NCI-H1092 (cell line): ENCODE results near the gene ZNF69.
"Not testable (repeated sequence)": the region's sequence is repeated elsewhere in the genome, so short reads cannot be mapped to it uniquely, and the experiment has no call there.

Experiments
- DNase-seq: peaks from one replicate; lab custom pipeline; 2025; lab: John Stamatoyannopoulos, UW

Gene ZNF69

DNA sequence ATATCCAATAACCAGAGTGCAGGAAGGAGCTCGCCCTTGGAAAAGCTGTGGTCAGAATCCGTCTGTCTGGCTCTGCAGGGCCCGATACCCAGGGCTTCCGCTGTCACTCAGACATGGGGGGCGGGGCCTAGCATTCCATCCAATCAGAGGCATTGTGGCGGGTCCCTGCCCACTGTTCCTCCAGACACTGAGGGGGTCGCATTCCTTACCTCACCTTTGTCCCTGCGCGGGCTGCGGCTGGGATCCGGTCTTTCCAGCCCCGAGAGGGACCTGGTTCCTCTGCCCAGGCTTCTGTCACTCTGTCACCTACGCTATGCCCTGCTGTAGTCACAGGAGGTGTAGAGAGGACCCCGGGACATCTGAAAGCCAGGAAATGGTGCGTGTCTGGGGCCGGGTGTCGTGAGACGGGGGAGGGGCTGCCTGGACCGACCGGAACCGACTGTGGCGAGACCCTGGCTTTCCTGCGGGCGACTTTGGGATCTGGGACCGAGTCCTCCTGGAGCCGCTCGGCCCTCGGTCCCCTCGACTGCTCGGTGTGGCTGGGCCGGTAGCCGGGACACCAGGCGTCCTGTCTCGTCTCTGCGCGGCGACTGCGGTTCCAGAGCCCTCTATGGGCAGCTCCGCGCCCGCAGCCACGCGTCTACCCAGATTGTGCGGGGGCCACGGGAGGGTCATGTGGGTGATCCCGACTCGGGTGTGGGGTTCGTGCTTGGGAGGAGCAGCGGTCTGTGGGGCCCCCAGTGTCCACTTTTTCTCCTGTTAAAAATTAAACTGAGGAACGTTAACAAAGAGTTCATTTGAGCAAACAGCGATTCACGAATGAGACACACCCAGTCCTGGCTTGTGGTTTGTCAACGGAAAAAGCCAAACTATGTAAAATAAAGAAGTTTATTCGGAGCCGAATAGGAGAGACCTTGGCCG is at the start of gene ZNF69:
ZNF69 (plus strand) TSS at position 172 of the 921 bp plus-strand sequence; CDS start at position 314, 142 bp downstream.
- peak; percentile 33 for DNase-seq

DNA sequence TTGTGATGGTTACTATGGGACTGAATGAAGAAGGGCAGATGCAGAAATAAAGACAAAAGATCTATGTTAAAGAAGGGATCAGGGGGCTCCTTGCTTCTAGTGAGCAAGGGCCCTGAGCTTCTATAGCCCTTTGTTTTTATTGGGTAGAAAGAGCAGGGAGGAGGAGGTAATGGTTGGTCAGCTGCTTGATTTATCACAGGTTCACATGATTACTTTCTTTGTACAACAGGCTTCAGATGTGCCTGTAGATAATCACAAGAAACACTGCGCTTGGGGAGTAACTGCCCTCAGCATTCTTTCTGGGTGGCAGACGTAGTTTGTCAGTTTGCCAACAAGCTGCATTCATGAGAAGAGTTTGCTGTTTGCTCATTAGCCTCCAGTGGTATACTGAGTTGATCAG is 43.9 kb upstream of the ZNF69 start:
- DNase-seq, result no peak

DNA sequence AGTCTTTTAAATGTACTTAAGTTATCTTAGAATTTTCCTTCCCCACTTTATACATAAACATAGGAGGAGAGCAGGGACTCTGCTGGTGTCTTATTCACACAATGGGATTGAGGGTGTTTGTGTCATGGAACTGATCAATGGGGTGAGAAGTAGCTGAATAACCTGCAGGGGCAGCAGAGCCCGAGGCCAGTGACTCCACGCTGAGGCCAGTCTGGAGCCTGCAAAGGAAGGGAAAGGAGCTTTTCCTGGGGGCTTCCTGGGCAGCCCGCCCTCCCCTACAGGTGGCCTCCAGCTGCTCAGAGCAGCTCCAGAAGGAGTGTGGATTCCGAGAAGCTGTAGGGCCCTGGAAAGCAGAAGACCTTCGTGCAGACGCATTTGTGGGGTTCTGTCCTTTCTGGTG is 40.0 kb upstream of the ZNF69 start:
- DNase-seq, result not testable (repeated sequence)

DNA sequence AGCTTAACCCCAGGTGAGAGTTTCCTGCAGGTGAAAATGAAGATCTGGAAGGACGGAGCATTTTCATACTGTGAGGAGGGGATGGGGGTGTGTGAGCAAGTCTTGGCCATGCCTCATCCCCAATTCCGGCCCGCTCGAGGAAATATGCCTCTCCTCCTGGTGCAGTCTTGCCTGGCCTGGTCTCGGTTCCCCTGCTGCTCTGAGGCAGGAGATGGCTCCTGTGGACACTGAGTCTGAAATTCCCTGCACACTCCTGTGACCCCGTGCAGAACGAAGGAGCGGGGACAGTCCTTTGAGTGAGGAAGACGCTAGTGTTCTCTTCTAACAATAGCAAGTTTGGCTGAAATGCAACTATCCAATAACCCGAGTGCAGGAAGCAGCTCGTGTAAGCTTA is 39.4 kb upstream of the ZNF69 start:
- no peak for DNase-seq

DNA sequence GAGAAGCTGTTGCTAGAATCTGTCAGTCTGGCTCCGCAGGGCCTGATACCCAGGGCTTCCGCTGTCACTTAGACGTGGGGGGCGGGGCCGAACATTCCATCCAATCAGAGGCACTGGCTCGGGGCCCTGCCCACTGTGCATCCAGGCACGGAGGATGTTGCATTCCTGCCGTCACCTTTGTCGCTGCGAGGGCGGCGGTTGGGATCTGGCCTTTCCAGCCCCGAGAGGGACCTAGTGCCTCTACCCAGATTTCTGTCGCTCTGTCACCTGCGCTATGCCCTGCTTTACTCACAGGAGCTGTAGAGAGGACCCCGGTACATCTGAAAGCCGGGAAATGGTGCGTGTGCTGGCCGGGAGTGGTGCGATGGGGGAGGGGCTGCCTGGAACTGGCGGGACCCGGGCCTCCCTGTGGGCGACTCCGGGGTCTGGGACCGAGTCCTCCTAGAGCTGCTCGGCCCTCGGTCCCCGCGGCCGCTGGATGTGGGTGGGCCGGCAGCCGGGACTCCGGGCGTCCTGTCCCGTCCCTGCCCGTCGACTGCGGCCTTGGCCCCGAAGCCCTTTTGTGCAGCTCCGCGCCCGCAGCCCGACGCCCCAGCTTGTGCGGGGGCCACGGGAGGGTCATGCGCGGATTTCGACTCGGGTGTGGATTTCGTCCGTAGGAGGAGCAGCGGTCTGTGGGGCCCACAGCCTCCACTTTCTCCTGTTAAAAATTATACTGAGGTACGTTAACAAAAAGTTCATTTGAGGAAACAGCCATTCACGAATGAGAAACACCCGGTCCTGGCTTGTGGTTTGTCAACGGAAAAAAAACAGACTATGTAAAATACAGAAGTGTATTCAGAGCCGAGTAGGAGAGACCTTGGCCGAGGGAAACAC is 38.8 kb upstream of the ZNF69 start, which contains the start of gene ZNF439:
ZNF439 (plus strand) TSS at position 133 of the 876 bp plus-strand sequence; CDS start at position 275, 142 bp downstream.
- DNase-seq, result peak; percentile 80

DNA sequence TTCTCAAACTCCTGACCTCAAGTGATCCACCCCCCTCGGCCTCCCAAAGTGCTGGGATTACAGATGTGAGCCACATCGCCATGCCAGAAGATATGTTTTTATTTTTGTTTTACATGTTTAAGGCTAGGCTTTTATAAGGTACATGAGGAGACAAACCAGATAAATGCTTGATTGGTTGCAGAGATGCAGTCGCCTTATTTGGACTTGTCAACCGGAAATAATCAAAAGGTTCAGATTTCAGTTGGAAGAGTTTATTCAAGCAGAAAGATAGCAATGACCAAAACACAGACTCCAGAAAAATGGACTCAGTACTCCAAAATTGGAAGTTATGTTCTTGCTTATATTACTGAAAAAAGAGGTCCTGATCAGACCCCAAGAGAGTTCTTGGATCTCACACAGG is 37.3 kb upstream of the ZNF69 start:
- not testable (repeated sequence) for DNase-seq

DNA sequence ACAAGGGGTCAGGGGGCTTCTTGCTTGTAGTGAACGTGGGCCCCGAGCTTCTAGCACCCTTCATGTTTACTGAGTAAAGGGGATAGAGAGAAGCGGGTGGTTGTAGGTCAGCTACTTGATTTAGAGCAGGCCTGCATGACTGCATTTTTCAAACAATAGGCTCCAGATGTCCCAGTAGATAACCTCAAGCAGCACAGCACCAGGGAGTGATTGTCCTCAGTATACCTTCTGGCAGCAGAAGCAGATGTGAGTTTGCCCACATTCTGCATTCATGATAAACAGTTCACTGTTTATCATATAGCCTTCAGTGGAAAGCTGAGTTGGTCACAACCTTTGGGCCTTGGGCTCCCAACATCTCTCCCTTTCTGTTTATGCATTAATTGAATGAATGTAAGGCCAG is 34.2 kb upstream of the ZNF69 start:
- no peak for DNase-seq

DNA sequence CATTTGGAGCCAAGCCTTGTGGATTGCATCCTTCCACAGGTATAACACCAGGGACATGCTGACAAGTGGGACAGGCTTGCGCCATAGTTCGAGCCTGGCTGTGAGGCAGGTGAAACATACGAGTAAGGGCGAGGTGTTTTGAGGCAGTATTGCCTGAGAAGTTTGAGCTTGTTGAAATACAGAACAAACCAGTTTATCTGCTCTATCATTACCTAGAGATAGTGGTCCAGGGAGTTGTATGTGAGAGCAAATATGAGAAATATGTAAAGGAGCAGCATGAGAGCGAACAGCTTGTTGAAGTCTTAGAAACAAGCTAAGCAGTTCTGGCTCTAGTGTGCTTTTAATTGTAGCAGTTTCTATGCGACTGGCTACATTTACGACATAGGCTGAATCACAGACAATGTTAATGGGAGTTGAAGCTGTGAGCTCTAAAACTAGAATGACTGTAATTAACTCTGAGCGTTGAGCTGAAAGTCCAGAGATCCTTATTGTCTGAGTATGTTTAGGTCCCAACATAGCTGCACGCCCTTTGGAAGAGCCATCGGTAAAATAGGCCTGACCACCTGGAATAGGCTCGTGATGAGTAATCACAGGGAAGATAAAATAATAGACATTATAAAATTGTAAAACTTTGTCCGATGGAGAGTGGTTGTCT is 30.9 kb upstream of the ZNF69 start:
- DNase-seq, result no peak

DNA sequence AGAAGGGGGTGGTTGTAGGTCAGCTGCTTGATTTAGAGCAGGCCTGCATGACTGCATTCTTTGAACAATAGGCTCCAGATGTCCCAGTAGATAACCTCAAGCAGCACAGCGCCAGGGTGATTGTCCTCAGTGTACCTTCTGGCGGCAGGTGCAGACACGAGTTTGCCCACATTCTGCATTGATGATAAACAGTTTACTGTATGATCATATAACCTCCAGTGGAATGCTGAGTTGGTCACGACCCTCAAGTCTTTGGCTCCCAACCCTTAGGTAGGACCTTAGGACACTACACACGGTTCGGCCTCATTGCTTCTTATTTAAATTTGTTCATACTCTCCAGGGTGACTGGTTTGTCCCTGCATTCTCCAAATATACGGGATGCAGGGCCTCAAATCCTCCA is 26.9 kb upstream of the ZNF69 start:
- no peak for DNase-seq

DNA sequence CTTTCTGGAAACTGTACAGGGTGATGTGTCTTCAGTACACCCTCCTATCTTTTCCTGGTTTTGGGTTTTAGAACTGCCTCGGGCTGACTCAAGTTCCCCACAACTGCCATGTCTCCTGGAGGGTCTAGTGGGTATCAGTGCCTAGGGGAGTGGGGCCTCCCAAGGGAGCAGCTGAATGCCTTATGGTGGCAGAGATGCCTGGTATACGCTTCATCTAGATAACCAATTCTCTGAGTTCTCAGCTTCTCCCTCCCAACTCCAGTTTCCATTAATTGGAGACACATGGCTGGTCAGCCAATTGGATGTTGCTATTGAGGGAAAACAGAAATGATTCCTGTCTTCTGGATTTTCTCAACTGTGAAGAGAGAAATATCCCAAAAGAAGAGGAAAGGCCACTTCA is 26.3 kb upstream of the ZNF69 start:
- DNase-seq, result no peak

DNA sequence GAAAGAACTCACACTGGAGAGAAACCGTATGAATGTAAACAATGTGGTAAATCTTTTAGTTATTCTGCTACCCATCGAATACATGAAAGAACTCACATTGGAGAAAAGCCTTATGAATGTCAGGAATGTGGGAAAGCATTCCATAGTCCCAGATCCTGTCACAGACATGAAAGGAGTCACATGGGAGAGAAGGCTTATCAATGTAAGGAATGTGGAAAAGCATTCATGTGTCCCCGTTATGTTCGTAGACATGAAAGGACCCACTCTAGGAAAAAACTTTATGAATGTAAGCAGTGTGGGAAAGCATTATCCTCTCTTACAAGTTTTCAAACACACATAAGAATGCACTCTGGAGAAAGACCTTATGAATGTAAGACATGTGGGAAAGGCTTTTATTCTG is 19.8 kb upstream of the ZNF69 start:
- not testable (repeated sequence) for DNase-seq

DNA sequence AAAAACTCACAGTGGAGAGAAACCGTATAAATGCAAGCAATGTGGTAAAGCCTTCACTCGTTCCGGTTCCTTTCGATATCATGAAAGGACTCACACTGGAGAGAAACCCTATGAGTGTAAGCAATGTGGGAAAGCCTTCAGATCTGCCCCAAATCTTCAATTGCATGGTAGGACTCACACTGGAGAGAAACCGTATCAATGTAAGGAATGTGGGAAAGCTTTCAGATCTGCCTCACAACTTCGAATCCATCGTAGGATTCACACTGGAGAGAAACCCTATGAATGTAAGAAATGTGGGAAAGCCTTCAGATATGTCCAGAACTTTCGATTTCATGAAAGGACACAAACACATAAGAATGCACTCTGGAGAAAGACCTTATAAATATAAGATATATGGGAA is 19.4 kb upstream of the ZNF69 start:
- DNase-seq, result no peak

DNA sequence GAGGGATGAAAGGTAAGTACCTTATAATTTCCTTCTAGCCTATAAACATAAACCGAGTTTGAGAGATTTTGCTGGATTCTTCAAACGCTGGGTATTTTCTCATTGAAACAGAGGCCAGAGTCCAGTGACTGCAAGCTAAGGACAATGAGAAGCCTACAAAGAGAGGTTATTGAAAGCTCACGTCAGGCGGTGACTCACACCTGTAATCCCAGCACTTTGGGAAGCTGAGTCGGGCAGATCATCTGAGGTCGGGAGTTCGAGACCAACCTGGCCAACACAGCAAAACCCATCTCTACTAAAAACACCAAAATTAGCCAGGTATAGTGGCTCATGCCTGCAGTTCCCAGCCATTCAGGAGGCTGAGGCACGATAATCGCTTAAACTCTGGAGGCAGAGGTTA is 15.0 kb upstream of the ZNF69 start:
- no peak for DNase-seq

DNA sequence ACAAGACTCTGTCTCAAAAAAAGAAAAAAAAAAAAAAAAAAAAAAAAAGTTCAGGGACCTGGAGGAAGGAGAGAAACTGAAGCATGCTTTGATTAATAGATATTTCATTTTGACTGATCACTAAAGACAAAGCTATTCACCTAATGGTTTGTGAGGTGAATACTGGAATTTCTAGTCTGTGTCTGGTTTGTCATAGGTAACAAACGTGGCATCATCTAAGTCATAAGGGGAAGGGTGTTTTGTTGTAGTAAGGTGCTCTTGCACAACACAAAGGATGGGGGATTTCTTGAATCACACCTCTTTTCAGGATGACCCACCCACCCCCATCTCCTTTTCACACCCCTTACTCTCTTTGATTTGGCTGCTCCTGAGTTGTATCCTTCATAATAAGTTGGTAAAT is 13.8 kb upstream of the ZNF69 start:
- no peak for DNase-seq

DNA sequence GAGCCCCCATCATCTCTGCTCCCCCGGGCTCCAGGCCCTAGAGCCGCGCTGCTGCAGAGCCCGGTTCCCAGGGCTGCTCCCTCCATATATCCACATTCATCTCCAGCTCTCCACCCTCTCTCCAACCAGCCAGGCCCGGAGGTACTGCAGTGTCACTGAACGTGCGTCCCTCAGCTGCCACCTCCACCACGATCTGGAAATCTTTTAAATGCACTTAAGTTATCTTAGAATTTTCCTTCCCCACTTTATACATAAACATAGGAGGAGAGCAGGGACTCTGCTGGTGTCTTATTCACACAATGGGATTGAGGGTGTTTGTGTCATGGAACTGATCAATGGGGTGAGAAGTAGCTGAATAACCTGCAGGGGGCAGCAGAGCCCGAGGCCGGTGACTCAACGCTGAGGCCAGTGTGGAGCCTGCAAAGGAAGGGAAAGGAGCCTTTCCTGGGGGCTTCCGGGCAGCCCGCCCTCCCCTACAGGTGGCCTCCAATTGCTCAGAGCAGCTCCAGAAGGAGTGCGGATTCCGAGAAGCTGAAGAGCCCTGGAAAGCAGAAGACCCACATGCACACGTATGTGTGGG is 7.8 kb upstream of the ZNF69 start:
- DNase-seq, result not testable (repeated sequence)

DNA sequence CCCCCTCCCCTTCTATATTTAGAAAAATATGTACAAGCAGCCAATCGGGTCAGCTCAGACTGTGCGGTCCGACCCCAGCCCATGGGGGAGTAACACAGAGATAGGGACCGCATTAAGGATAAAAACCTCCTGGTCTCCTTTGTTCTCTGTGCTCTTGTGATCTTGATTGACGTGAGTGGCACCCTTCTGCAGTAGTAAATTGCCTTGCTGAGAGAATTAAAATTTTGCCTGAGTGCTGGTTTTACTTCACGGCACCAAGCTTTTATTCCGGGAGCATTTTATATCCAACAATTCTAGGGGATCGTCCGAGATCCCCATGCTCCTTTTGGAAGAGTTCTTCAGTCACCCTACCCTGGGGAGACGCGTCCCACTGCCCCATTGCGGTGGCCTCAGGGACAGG is 7.0 kb upstream of the ZNF69 start:
- DNase-seq, result no peak

DNA sequence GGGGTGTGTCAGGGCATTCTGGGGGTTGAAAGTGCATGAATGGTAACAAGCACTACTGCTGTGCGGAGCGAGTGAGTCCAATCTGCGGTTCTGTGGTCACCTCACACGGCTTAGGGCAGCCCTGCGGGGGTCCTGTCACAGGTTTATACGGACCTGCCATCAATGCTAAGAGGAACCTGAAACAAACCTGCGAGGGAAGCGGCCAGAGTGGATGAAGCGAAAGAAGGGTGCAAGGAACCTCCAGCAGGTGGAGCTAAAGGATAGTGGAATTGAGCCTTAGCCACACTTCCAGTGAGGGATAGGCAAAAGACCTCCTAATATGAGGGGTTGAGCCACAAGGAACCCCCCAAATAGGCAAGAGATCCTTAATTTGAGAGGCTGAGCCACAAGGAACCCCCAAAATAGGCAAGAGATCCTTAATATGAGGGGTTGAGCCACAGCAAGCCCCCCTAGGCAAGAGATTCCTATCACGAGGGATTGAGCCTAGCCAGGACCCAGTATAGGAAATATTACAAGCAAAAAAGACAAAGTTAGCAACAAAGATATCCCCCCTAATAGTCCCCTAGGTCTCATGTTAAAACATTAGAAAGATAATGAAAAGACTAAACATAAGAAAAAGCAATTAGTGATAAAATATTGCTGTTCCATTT is 6.3 kb upstream of the ZNF69 start:
- peak; percentile 45 for DNase-seq

DNA sequence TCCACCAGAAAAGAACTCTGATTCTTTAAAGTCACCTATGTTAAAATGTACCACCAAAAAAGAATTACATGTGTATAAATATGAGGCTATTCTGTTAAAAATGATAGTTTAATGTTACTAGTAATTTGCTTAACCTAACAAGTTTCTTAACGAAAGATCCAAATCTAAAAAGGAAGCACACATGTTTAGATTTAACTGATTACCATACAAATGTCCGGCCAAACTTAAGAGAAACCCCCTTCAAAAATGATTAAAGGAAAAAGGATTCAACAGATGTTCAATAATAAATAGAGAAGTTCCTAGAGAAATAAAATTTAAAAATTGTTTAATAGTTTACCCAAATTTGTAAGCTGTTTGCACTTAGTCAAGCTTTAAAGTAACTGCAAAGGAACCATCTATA is 5.0 kb upstream of the ZNF69 start:
- DNase-seq, result no peak

DNA sequence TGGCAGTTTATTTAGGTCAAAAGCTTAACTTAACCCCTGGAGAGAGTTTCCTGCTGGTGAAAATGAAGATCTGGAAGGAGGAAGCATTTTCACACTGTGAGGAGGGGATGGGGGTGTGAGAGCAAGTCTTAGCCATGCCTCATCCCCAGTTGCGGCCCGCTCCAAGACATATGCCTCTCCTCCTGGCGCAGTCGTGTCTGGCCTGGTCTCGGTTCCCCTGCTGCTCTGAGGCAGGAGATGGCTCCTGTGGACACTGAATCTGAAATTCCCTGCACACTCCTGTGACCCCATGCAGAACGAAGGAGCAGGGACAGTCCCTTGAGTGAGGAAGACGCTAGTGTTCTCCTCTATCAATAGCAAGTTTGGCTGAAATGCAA is 360 bp upstream of the ZNF69 start:
- no peak for DNase-seq

DNA sequence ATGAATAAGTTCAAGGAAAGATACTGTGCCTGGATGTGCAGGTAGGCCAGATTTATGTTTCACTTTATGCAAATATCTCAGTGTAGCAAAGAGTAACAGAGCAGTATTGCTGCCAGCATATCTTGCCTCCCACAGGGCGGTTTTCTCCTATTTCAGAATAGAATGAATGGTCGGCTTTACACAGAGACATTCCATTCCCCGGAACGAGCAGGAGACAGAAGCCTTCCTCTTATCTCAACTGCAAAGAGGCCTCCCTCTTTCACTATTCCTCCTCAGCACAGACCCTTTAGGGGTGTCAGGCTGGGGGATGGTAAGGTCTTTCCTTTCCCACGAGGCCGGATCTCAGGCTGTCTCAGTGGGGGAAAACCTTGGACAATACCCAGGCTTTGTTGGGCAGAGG is 2.3 kb downstream of the ZNF69 start:
- DNase-seq, result not testable (repeated sequence)

DNA sequence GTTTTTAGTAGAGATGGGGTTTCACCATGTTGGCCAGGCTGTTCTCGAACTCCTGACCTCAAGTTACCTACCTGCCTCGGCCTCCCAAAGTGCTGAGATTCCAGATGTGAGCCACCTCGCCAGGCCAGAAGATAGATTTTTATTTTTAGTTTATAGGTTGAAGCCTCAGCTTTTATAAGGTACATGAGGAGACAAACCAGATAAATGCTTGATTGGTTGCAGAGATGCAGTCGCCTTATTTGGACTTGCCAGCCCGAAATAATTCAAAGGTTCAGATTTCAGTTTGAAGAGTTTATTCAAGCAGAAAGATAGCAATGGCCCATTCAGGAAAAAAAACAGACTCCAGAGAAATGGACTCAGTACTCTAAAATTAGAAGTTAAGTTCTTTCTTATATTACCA is 3.1 kb downstream of the ZNF69 start:
- DNase-seq, result no peak
